ENCODE measurements around the gene ZBTB17.

- TF ChIP-seq, protein P1, sequence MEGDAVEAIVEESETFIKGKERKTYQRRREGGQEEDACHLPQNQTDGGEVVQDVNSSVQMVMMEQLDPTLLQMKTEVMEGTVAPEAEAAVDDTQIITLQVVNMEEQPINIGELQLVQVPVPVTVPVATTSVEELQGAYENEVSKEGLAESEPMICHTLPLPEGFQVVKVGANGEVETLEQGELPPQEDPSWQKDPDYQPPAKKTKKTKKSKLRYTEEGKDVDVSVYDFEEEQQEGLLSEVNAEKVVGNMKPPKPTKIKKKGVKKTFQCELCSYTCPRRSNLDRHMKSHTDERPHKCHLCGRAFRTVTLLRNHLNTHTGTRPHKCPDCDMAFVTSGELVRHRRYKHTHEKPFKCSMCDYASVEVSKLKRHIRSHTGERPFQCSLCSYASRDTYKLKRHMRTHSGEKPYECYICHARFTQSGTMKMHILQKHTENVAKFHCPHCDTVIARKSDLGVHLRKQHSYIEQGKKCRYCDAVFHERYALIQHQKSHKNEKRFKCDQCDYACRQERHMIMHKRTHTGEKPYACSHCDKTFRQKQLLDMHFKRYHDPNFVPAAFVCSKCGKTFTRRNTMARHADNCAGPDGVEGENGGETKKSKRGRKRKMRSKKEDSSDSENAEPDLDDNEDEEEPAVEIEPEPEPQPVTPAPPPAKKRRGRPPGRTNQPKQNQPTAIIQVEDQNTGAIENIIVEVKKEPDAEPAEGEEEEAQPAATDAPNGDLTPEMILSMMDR (conservative IDR thresholded peaks at IDR 0.05; ENCODE audit: low read depth, low read length): no peak
- TF ChIP-seq EZH2 (IDR thresholded peaks at IDR 0.05; ENCODE audit: borderline replicate concordance, low read depth, low read length, poor library complexity, severe bottlenecking): no peak
Measured at GRCh38 chr1:15937706-15938168, 38.2 kb downstream of the ZBTB17 start.

All from A673 (cell line).